Esophagus muscularis mucosa (tissue), 4 donors: ENCODE results near the gene DOCK1.

Experiments used
- CTCF ChIP-seq, 3 experiments: fragments of 200-600 bp in 2 of 3; fragments of 450-650 bp in 1 of 3; sonication (generic) in 2 of 3; IDR thresholded peaks; one replicate each; pipeline ENCODE4 v1.5.1; 2017 to 2019; ENCODE audit warnings: antibody characterized with exemption in 3 of 3, mild to moderate bottlenecking in 2 of 3, moderate library complexity in 1 of 3
- EP300 ChIP-seq: sonication (generic); formaldehyde crosslinking; IDR thresholded peaks from one replicate; pipeline ENCODE4 v1.6.1; 2017; ENCODE audit warnings: antibody characterized with exemption
- POLR2A ChIP-seq: fragments of 450-650 bp; IDR thresholded peaks from one replicate; pipeline ENCODE4 v1.6.1; 2017; ENCODE audit warnings: antibody characterized with exemption, moderate library complexity, mild to moderate bottlenecking, low read depth
- POLR2AphosphoS5 ChIP-seq, 2 donors: sonication (generic); formaldehyde crosslinking; IDR thresholded peaks; one replicate each; pipeline ENCODE4 v1.6.1; 2017; ENCODE audit warnings: antibody characterized with exemption in 2 of 2

GRCh38 chr10:127257395-127257794, 352.2 kb downstream of the DOCK1 start:
- TF ChIP-seq CTCF (IDR thresholded peaks at IDR 0.05) (no peak), POLR2AphosphoS5 (IDR thresholded peaks at IDR 0.05) (no peak), EP300 (no peak), POLR2A (no peak)
